Osteoblast (primary cell): ENCODE data around the gene KRTAP10-6. TPM values are rescaled to one million over a fixed set of nuclear protein-coding genes. Genes with fewer than 3 reads are reported as not detected.

ENCODE experiments used
- DNase-seq: peaks from one replicate; pipeline ENCODE4 v3.0.0; 2011; ENCODE audit warnings: low spot score, mixed read lengths; ENCODE audit not compliant: insufficient read length; ENCODE audit errors: missing footprints
- H2AFZ ChIP-seq: 2 replicates; pipeline ENCODE4 v1.6.0; 2011; ENCODE audit warnings: mild to moderate bottlenecking, low read length
- H3K27ac ChIP-seq: 2 replicates; pipeline ENCODE4 v1.5.1; 2011; ENCODE audit warnings: mild to moderate bottlenecking, low read depth, low read length, moderate library complexity
- H3K27me3 ChIP-seq: 2 replicates; pipeline ENCODE4 v1.6.0; 2012; ENCODE audit warnings: mild to moderate bottlenecking, control low read depth, inconsistent platforms, low read length, moderate library complexity; ENCODE audit not compliant: insufficient read depth
- H3K36me3 ChIP-seq: 2 replicates; pipeline ENCODE4 v1.5.1; 2011; ENCODE audit warnings: mild to moderate bottlenecking, low read length, control low read depth, moderate library complexity; ENCODE audit not compliant: insufficient read depth
- H3K4me1 ChIP-seq: 2 replicates; pipeline ENCODE4 v1.5.1; 2011; ENCODE audit warnings: mild to moderate bottlenecking, low read length, control low read depth, moderate library complexity; ENCODE audit not compliant: insufficient read depth
- H3K4me2 ChIP-seq: 2 replicates; pipeline ENCODE4 v1.6.0; 2011; ENCODE audit warnings: mild to moderate bottlenecking, low read length; ENCODE audit not compliant: insufficient read depth
- H3K4me3 ChIP-seq: fragments of 200-600 bp; sonication (generic); 3 replicates; pipeline ENCODE4 v1.5.1; 2012; ENCODE audit warnings: mild to moderate bottlenecking, low read length, inconsistent platforms; ENCODE audit not compliant: insufficient read depth
- H3K79me2 ChIP-seq: 2 replicates; pipeline ENCODE4 v1.6.0; 2012; ENCODE audit warnings: mild to moderate bottlenecking, low read length, control low read depth, inconsistent platforms; ENCODE audit not compliant: insufficient read depth
- H3K9me3 ChIP-seq: 2 replicates; pipeline ENCODE4 v1.5.1; 2011; ENCODE audit warnings: low read depth, low read length, control low read depth
- H4K20me1 ChIP-seq: 2 replicates; pipeline ENCODE4 v1.6.0; 2012; ENCODE audit warnings: mild to moderate bottlenecking, low read length, control low read depth; ENCODE audit not compliant: insufficient read depth
- total RNA-seq: library from RNA; depleted of rRNA; stranded (reverse); fragments of >200 nt; gene quantifications from 2 replicates; pipeline ENCODE4 v1.2.3, GENCODE V29; 2012
- TF ChIP-seq, protein P1 (sequence below): IDR thresholded peaks from 2 replicates; pipeline ENCODE4 v1.5.1; 2011; ENCODE audit warnings: mild to moderate bottlenecking, low read depth, low read length, moderate library complexity; ENCODE audit errors: extremely low read depth

KRTAP10-6 gene
- total RNA-seq, 1 donor: not detected

- Histone ChIP-seq H4K20me1 (no peaks in the 10 kb centered on the region), H3K4me1 (no peaks in the 10 kb centered on the region), H3K79me2 (no peaks in the 10 kb centered on the region), H3K36me3 (no peaks in the 10 kb centered on the region), H3K27ac (no peak overlapping the region), H3K4me3 (no peak overlapping the region), H2AFZ (no peak overlapping the region), H3K27me3 (peaks cover 14% of the 10 kb centered on the region), H3K4me2 (no peak overlapping the region), H3K9me3 (peaks cover 3% of the 10 kb centered on the region)
- TF ChIP-seq, protein P1, sequence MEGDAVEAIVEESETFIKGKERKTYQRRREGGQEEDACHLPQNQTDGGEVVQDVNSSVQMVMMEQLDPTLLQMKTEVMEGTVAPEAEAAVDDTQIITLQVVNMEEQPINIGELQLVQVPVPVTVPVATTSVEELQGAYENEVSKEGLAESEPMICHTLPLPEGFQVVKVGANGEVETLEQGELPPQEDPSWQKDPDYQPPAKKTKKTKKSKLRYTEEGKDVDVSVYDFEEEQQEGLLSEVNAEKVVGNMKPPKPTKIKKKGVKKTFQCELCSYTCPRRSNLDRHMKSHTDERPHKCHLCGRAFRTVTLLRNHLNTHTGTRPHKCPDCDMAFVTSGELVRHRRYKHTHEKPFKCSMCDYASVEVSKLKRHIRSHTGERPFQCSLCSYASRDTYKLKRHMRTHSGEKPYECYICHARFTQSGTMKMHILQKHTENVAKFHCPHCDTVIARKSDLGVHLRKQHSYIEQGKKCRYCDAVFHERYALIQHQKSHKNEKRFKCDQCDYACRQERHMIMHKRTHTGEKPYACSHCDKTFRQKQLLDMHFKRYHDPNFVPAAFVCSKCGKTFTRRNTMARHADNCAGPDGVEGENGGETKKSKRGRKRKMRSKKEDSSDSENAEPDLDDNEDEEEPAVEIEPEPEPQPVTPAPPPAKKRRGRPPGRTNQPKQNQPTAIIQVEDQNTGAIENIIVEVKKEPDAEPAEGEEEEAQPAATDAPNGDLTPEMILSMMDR: no peak
- no peak for DNase-seq
Measured at GRCh38 chr21:44571844-44572782, 20.2 kb downstream of the KRTAP10-6 start.

- H4K20me1 ChIP-seq: no peaks in the 10 kb centered on the region
- H2AFZ ChIP-seq: no peak overlapping the region
- no peaks in the 10 kb centered on the region for H3K36me3 ChIP-seq
- TF ChIP-seq, protein P1: no peak
- no peaks in the 10 kb centered on the region for H3K4me1 ChIP-seq
- DNase-seq: no peak
- H3K27me3 ChIP-seq: peaks cover 14% of the 10 kb centered on the region
- no peak overlapping the region for H3K4me3 ChIP-seq
- H3K4me2 ChIP-seq: no peak overlapping the region
- H3K27ac ChIP-seq: no peak overlapping the region
- peaks cover 3% of the 10 kb centered on the region for H3K9me3 ChIP-seq
- no peaks in the 10 kb centered on the region for H3K79me2 ChIP-seq
Measured at GRCh38 chr21:44571296-44571695, 21.0 kb downstream of the KRTAP10-6 start.

DNA sequence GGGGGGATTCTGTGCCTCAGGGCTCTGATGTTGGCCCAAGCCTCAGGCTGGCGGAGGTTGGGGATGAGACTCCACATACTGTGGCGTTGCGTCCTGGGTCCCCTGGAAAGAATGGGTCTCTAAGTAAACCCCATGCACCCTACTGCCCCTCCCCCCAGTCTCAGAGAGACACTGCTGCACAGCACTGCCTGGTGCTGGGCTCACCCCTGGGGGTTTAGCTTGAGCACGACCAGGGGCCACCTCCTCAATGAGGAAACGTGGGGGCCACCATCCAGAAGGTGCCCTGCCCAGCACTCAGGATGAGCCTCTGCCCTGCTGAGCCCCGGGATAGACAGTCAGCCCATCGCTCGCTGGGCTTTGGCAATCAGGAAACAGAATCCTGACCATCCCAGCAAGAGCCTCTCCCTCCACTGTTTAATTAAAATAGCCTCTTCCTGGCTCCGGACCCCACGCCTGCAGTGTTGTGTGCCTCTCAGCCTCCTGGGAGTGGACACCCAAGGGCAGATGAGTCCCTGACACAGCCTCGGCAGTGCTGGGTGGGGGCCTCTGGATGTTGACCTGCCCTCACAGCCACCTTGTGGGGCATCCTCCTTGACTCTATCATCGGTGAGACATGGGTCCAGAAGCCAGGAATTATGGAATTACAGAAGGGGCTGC, 22.3 kb downstream of the KRTAP10-6 start:
- TF ChIP-seq, protein P1: no peak
- Histone ChIP-seq H3K4me2 (no peak overlapping the region), H3K4me1 (no peaks in the 10 kb centered on the region), H4K20me1 (no peaks in the 10 kb centered on the region), H3K9me3 (peaks cover 3% of the 10 kb centered on the region), H3K79me2 (no peaks in the 10 kb centered on the region), H3K36me3 (no peaks in the 10 kb centered on the region), H2AFZ (no peak overlapping the region), H3K27me3 (peaks cover 14% of the 10 kb centered on the region), H3K27ac (no peak overlapping the region), H3K4me3 (no peak overlapping the region)
- DNase-seq: no peak
